H1 (cell line): Measurements from ENCODE around the gene ERO1B. TPM values are rescaled to one million over a fixed set of nuclear protein-coding genes. Genes with fewer than 3 reads are reported as not detected.

ENCODE experiments used
- CTCF ChIA-PET: fragments of 300-600 bp; sonication (Branson Sonifier 250); formaldehyde crosslinking; loops from one replicate; lab custom pipeline; 2021; ENCODE audit not compliant: partially characterized antibody; lab: Charles Lee
- POLR2A ChIA-PET: fragments of 300-600 bp; sonication (Branson Sonifier 250); formaldehyde crosslinking; loops from one replicate; lab custom pipeline; 2021; ENCODE audit warnings: inconsistent platforms; ENCODE audit not compliant: partially characterized antibody; lab: Charles Lee
- DNase-seq, 2 experiments: peaks; one replicate each; pipeline versions ENCODE4 v3.0.0 to v3.0.0-alpha.2; 2010 to 2022; ENCODE audit warnings: low spot score in 2 of 2, low read depth in 1 of 2, mixed read lengths in 1 of 2
- FAIRE-seq: peaks from 2 replicates; lab custom pipeline; 2011; peaks lifted over from hg19 to GRCh38; lab: Jason Lieb, UNC
- H2AFZ ChIP-seq: 2 replicates; pipeline ENCODE4 v1.8.1; 2012; ENCODE audit warnings: low read length, inconsistent platforms
- H2AK5ac ChIP-seq: 2 replicates; pipeline ENCODE4 v1.6.1; 2013; ENCODE audit warnings: low read depth, low read length
- H2BK120ac ChIP-seq: replicated peaks from 2 replicates; pipeline ENCODE3; 2013; ENCODE audit warnings: low read depth, low read length, inconsistent platforms
- H2BK12ac ChIP-seq: 2 replicates; pipeline ENCODE4 v1.6.1; 2013; ENCODE audit warnings: low read depth, low read length
- H2BK15ac ChIP-seq: 2 replicates; pipeline ENCODE4 v1.6.1; 2013; ENCODE audit warnings: low read length
- H2BK20ac ChIP-seq: 2 replicates; pipeline ENCODE4 v1.6.1; 2013; ENCODE audit warnings: low read length
- H2BK5ac ChIP-seq: 2 replicates; pipeline ENCODE4 v1.6.1; 2013; ENCODE audit warnings: low read depth, low read length
- H3K14ac ChIP-seq: 2 replicates; pipeline ENCODE4 v1.6.1; 2013; ENCODE audit warnings: inconsistent platforms; ENCODE audit not compliant: insufficient read length
- H3K18ac ChIP-seq: 2 replicates; pipeline ENCODE4 v1.6.1; 2013; ENCODE audit warnings: low read length; ENCODE audit errors: extremely low read depth
- H3K23ac ChIP-seq: 2 replicates; pipeline ENCODE4 v1.6.1; 2013; ENCODE audit warnings: inconsistent platforms; ENCODE audit not compliant: insufficient read length
- H3K23me2 ChIP-seq: 2 replicates; pipeline ENCODE4 v1.6.1; 2013; ENCODE audit warnings: low read depth, low read length
- H3K27ac ChIP-seq: 2 replicates; pipeline ENCODE4 v1.6.1; 2011; ENCODE audit warnings: low read depth, low read length, inconsistent platforms
- H3K27me3 ChIP-seq, 4 experiments: replicated peaks in 1 of 4; 1 replicate in 1 of 4; 2 replicates in 3 of 4; pipeline versions ENCODE4 v1.6.1 to v1.8.1; 2011 to 2013; ENCODE audit warnings: low read length in 3 of 4, mild to moderate bottlenecking in 3 of 4, inconsistent platforms in 2 of 4, mixed read lengths in 2 of 4, moderate library complexity in 1 of 4; ENCODE audit not compliant: control insufficient read depth in 3 of 4, insufficient read depth in 3 of 4; ENCODE audit errors: extremely low read depth in 1 of 4
- H3K36me3 ChIP-seq, 4 experiments: 2 replicates each; pipeline versions ENCODE4 v1.6.1 to v1.8.1; 2011 to 2013; ENCODE audit warnings: mild to moderate bottlenecking in 4 of 4, low read length in 3 of 4, moderate library complexity in 2 of 4, control low read depth in 1 of 4, inconsistent platforms in 1 of 4; ENCODE audit not compliant: insufficient read depth in 4 of 4, control insufficient read depth in 2 of 4
- H3K4ac ChIP-seq: replicated peaks from 2 replicates; pipeline ENCODE3; 2013; ENCODE audit warnings: low read length, low read depth, mixed read lengths, inconsistent platforms; ENCODE audit not compliant: insufficient read length
- H3K4me1 ChIP-seq, 4 experiments: replicated peaks in 1 of 4; 1 replicate in 1 of 4; 2 replicates in 3 of 4; pipeline versions ENCODE4 v1.6.1 to v1.8.1; 2011 to 2013; ENCODE audit warnings: low read length in 3 of 4, inconsistent platforms in 2 of 4, mixed read lengths in 1 of 4; ENCODE audit not compliant: insufficient read depth in 4 of 4, control insufficient read depth in 3 of 4
- H3K4me2 ChIP-seq, 2 experiments: 2 replicates each; pipeline versions ENCODE4 v1.6.1 to v1.8.1; 2011 to 2013; ENCODE audit warnings: low read depth in 2 of 2, low read length in 2 of 2, control low read depth in 1 of 2, inconsistent platforms in 1 of 2, mild to moderate bottlenecking in 1 of 2; ENCODE audit not compliant: insufficient read depth in 1 of 2
- H3K4me3 ChIP-seq, 4 experiments: fragments of 200-600, 300-600 bp in 1 of 4; sonication (generic), shearing (Covaris generic), sonication (Bioruptor Twin) in 1 of 4; 2 replicates each; pipeline versions ENCODE4 v1.5.1 to v1.8.1; 2011 to 2016; ENCODE audit warnings: low read length in 4 of 4, low read depth in 3 of 4, control low read depth in 2 of 4, inconsistent platforms in 2 of 4, mild to moderate bottlenecking in 2 of 4, mixed read lengths in 1 of 4, moderate library complexity in 1 of 4; ENCODE audit not compliant: insufficient read depth in 2 of 4; ENCODE audit errors: extremely low read depth in 1 of 4
- H3K56ac ChIP-seq: replicated peaks from 2 replicates; pipeline ENCODE3; 2013; ENCODE audit warnings: low read depth, mild to moderate bottlenecking, mixed read lengths, low read length, inconsistent platforms; ENCODE audit not compliant: insufficient read length
- H3K79me1 ChIP-seq: 2 replicates; pipeline ENCODE4 v1.6.1; 2013; ENCODE audit warnings: low read depth, low read length, control low read depth
- H3K79me2 ChIP-seq, 2 experiments: 2 replicates each; pipeline versions ENCODE4 v1.6.1 to v1.8.1; 2012 to 2013; ENCODE audit warnings: low read length in 2 of 2, mild to moderate bottlenecking in 2 of 2, inconsistent platforms in 1 of 2; ENCODE audit not compliant: insufficient read depth in 2 of 2, control insufficient read depth in 1 of 2
- H3K9ac ChIP-seq, 4 experiments: replicated peaks in 1 of 4; 1 replicate in 1 of 4; 2 replicates in 3 of 4; pipeline versions ENCODE4 v1.6.1 to v1.8.1; 2011 to 2013; ENCODE audit warnings: low read depth in 3 of 4, low read length in 3 of 4, control low read depth in 2 of 4, mild to moderate bottlenecking in 2 of 4, moderate library complexity in 2 of 4, inconsistent platforms in 1 of 4; ENCODE audit errors: extremely low read depth in 1 of 4
- H3K9me3 ChIP-seq, 2 experiments: 2 replicates each; pipeline versions ENCODE4 v1.6.1 to v1.8.1; 2012 to 2013; ENCODE audit warnings: mild to moderate bottlenecking in 2 of 2, moderate library complexity in 2 of 2, control low read depth in 1 of 2, inconsistent platforms in 1 of 2, low read depth in 1 of 2, low read length in 1 of 2, mixed read lengths in 1 of 2; ENCODE audit not compliant: insufficient read depth in 2 of 2
- H4K20me1 ChIP-seq, 2 experiments: replicated peaks in 1 of 2; 2 replicates each; pipeline versions ENCODE3 to v1.8.1; 2011 to 2013; ENCODE audit warnings: inconsistent platforms in 2 of 2, low read length in 2 of 2, mild to moderate bottlenecking in 1 of 2; ENCODE audit not compliant: insufficient read depth in 2 of 2, control insufficient read depth in 1 of 2
- H4K5ac ChIP-seq: 2 replicates; pipeline ENCODE4 v1.6.1; 2013; ENCODE audit warnings: low read length, low read depth, mixed read lengths, inconsistent platforms; ENCODE audit not compliant: insufficient read length
- H4K8ac ChIP-seq: 2 replicates; pipeline ENCODE4 v1.8.0; 2013; ENCODE audit warnings: mild to moderate bottlenecking, moderate library complexity, low read length, inconsistent platforms; ENCODE audit not compliant: insufficient read depth; ENCODE audit errors: extremely low read depth
- H4K91ac ChIP-seq: replicated peaks from 2 replicates; pipeline ENCODE3; 2013; ENCODE audit warnings: low read length, mixed read lengths, inconsistent platforms; ENCODE audit not compliant: insufficient read length
- ATF2 ChIP-seq: IDR thresholded peaks from 2 replicates; pipeline ENCODE4 v1.6.1; 2012; ENCODE audit warnings: low read length, inconsistent platforms
- BACH1 ChIP-seq: IDR thresholded peaks from 2 replicates; pipeline ENCODE4 v1.6.1; 2012; ENCODE audit warnings: low read length, improper control_type of control experiment
- BCL11A ChIP-seq, 2 experiments: IDR thresholded peaks; one replicate each; pipeline ENCODE4 v1.6.1; 2011; ENCODE audit warnings: low read depth in 2 of 2, low read length in 2 of 2, mild to moderate bottlenecking in 2 of 2
- CBX5 ChIP-seq: fragments of 300-800, 300-1000 bp; sonication (generic); IDR thresholded peaks from 2 replicates; pipeline ENCODE4 v1.7.1; 2016; ENCODE audit warnings: antibody characterized with exemption, low read length, low read depth
- CTBP2 ChIP-seq: IDR thresholded peaks from 2 replicates; pipeline ENCODE4 v1.7.0; 2011; ENCODE audit warnings: borderline replicate concordance, mild to moderate bottlenecking, moderate library complexity, mixed read lengths, low read length; ENCODE audit not compliant: insufficient read depth, insufficient read length
- EGR1 ChIP-seq: IDR thresholded peaks from 2 replicates; pipeline ENCODE4 v1.6.1; 2011; ENCODE audit warnings: low read depth, low read length, borderline replicate concordance
- POLR2A ChIP-seq, 2 experiments: IDR thresholded peaks; 1 replicate in 1 of 2; 2 replicates in 1 of 2; pipeline ENCODE4 v1.6.1; 2011; ENCODE audit warnings: low read depth in 2 of 2, low read length in 2 of 2, mild to moderate bottlenecking in 2 of 2; ENCODE audit errors: control extremely low read depth in 1 of 2
- RNF2 ChIP-seq: fragments of 200-900, 300-1000 bp; sonication (generic); IDR thresholded peaks from 2 replicates; pipeline ENCODE4 v1.7.1; 2016; ENCODE audit warnings: borderline replicate concordance, low read depth, mild to moderate bottlenecking, antibody characterized with exemption, low read length; ENCODE audit not compliant: poor library complexity, severe bottlenecking; ENCODE audit errors: missing control alignments
- SUZ12 ChIP-seq: fragments of 200-600 bp; sonication (generic); IDR thresholded peaks from 2 replicates; pipeline ENCODE4 v1.6.1; 2012; ENCODE audit warnings: mild to moderate bottlenecking, inconsistent platforms, low read length, moderate library complexity, mixed read lengths
- TAF7 ChIP-seq: optimal IDR thresholded peaks from 2 replicates; pipeline ENCODE3; 2011; ENCODE audit warnings: low read depth, mild to moderate bottlenecking, inconsistent platforms, low read length, moderate library complexity, borderline replicate concordance
- TBP ChIP-seq: IDR thresholded peaks from 2 replicates; pipeline ENCODE4 v1.6.1; 2011; ENCODE audit warnings: low read depth, low read length, improper control_type of control experiment
- WGBS, 2 experiments: shearing (Covaris generic) in 1 of 2; methylation state at CpG; one replicate each; pipeline versions ENCODE4 v1.1.6 to v1.1.7; 2013 to 2015; ENCODE audit warnings: low lambda C conversion rate in 2 of 2, mixed read lengths in 2 of 2, inconsistent platforms in 1 of 2, low coverage in 1 of 2, missing lambda C conversion rate in 1 of 2; ENCODE audit not compliant: insufficient replicate concordance in 2 of 2, insufficient coverage in 1 of 2, insufficient read length in 1 of 2; ENCODE audit errors: extremely low coverage in 1 of 2, missing lambda C conversion rate in 1 of 2; 5-methylcytosine and 5-hydroxymethylcytosine counted together
- polyA plus RNA-seq, 7 experiments: library from polyadenylated mRNA; depleted of rRNA in 3 of 7; stranded (reverse) in 5 of 7; unstranded in 2 of 7; fragments of >200 nt in 5 of 7; fragments of 200-250 nt in 2 of 7; gene quantifications; 1 replicate in 5 of 7; 2 replicates in 1 of 7; 4 replicates in 1 of 7; pipeline versions ENCODE4 v1.2.1 to v1.2.3, GENCODE V29; 2011 to 2013; ENCODE audit warnings: missing spikeins in 2 of 7, mixed read lengths in 2 of 7
- total RNA-seq: library from RNA; stranded (reverse); fragmentation: NEBNext Ultra II Directional; extraction: Animal tissue kit (Norgen Biotek cat#: 25700); gene quantifications from 2 replicates; pipeline ENCODE4 v1.2.1, GENCODE V29; 2021

Gene ERO1B
- total and polyA plus RNA-seq, 2 of the 8 experiments (the other 6 are each of a cell fraction or from before 2014, with no cell fraction given) = 0.74 to 5.6 TPM

GRCh38 chr1:236284291-236284721 is 2.5 kb upstream of the ERO1B start:
- Histone ChIP-seq H4K8ac (no peak overlapping the region), H3K9me3 (no peaks in the 10 kb centered on the region), H3K79me1 (no peaks in the 10 kb centered on the region), H3K27ac (no peak overlapping the region), H3K36me3 (no peaks in the 10 kb centered on the region), H4K91ac (no peak overlapping the region), H2AFZ (no peak overlapping the region), H3K18ac (no peak overlapping the region), H4K20me1 (no peaks in the 10 kb centered on the region), H2AK5ac (no peak overlapping the region; the same call in 1 of the 2 replicates), H3K4me1 (peaks cover 0 to 7% (median 3%) of the 10 kb centered on the region in 4 experiments; a peak in 2 of 7 replicates), H3K23me2 (peaks cover 11% of the 10 kb centered on the region; the same call in 1 of the 2 replicates), H3K56ac (no peak overlapping the region), H2BK15ac (no peak overlapping the region), H3K27me3 (peaks cover 3 to 11% (median 7%) of the 10 kb centered on the region in 4 experiments), H3K14ac (no peak overlapping the region), H4K5ac (no peak overlapping the region), H2BK5ac (no peak overlapping the region), H3K4ac (no peak overlapping the region), H3K4me3 (no peak overlapping the region), H2BK20ac (no peak overlapping the region), H2BK120ac (no peak overlapping the region), H3K4me2 (no peak overlapping the region), H3K23ac (no peak overlapping the region), H3K9ac (peak overlapping the region in 1 of 4 experiments; percentile 12; a peak in 1 of 7 replicates), H3K79me2 (no peaks in the 10 kb centered on the region), H2BK12ac (no peak overlapping the region)
- 87% methylated on average over 2 of the region's 2 CpGs; no CpG with 5 or more reads in 1 of the 2 experiments for WGBS, 2 experiments
- FAIRE-seq = no peak
- ChIA-PET POLR2A (interaction anchor here (1.5 kb wide), 1 partner anchor 112 kb away, joined by 3 read pairs; no protein-coding TSS in a partner anchor), CTCF (interaction anchor here (1.0 to 1.6 kb wide), 5 partner anchors 11 to 188 kb away, joined by 3 read pairs; no protein-coding TSS in a partner anchor)
- DNase-seq = no peak
- TF ChIP-seq BCL11A (IDR thresholded peaks at IDR 0.05; ENCODE audit: low read depth in 2 of 2, low read length in 2 of 2) (no peak), TAF7 (no peak), SUZ12 (no peak), POLR2A (IDR thresholded peaks at IDR 0.05; ENCODE audit: control extremely low read depth in 1 of 2, low read depth in 2 of 2, low read length in 2 of 2) (no peak), CBX5 (no peak), TBP (no peak), EGR1 (no peak), ATF2 (no peak), CTBP2 (no peak), RNF2 (no peak), BACH1 (no peak)
